Kidney (tissue), 14 donors: Measurements from ENCODE around the gene COBL. TPM values are rescaled to one million over a fixed set of nuclear protein-coding genes. Genes with fewer than 3 reads are reported as not detected.

ENCODE experiments used
- DNase-seq, 5 donors: peaks; one replicate each; pipeline ENCODE4 v3.0.0-alpha.2; 2013 to 2020
- FAIRE-seq: peaks from 2 replicates; lab custom pipeline; 2012; peaks lifted over from hg19 to GRCh38; lab: Jason Lieb, UNC
- H3K27ac ChIP-seq, 2 donors: one replicate each; pipeline ENCODE4 v1.7.0; 2013; ENCODE audit warnings: low read depth in 2 of 2, low read length in 2 of 2, inconsistent platforms in 1 of 2
- H3K27me3 ChIP-seq: one replicate; pipeline ENCODE4 v1.7.1; 2013; ENCODE audit warnings: low read length, inconsistent platforms; ENCODE audit not compliant: control insufficient read depth, insufficient read depth
- H3K36me3 ChIP-seq, 3 donors: one replicate each; pipeline versions ENCODE4 v1.7.0 to v1.7.1; 2013; ENCODE audit warnings: low read length in 3 of 3, control low read depth in 1 of 3, inconsistent platforms in 1 of 3; ENCODE audit not compliant: insufficient read depth in 3 of 3, control insufficient read depth in 2 of 3
- H3K4me1 ChIP-seq, 3 donors: one replicate each; pipeline versions ENCODE4 v1.7.0 to v1.7.1; 2013; ENCODE audit warnings: low read length in 3 of 3, inconsistent platforms in 1 of 3, low read depth in 1 of 3; ENCODE audit not compliant: control insufficient read depth in 2 of 3, insufficient read depth in 2 of 3
- H3K4me3 ChIP-seq, 3 donors: one replicate each; pipeline versions ENCODE4 v1.7.0 to v1.8.1; 2013; ENCODE audit warnings: low read length in 3 of 3, control low read depth in 1 of 3, inconsistent platforms in 1 of 3
- H3K9ac ChIP-seq, 3 donors: one replicate each; pipeline versions ENCODE4 v1.7.0 to v1.7.1; 2013; ENCODE audit warnings: low read length in 3 of 3, control low read depth in 1 of 3, inconsistent platforms in 1 of 3
- H3K9me3 ChIP-seq, 3 donors: one replicate each; pipeline versions ENCODE4 v1.7.0 to v1.7.1; 2013; ENCODE audit warnings: low read length in 3 of 3, control low read depth in 1 of 3, inconsistent platforms in 1 of 3; ENCODE audit not compliant: control insufficient read depth in 2 of 3, insufficient read depth in 1 of 3
- CTCF ChIP-seq: IDR thresholded peaks from 3 replicates; pipeline ENCODE4 v1.5.1; 2012; ENCODE audit warnings: mild to moderate bottlenecking, moderate library complexity, borderline replicate concordance; ENCODE audit not compliant: insufficient read depth; ENCODE audit errors: extremely low read depth
- intact Hi-C: fragments of 100-400 bp; cut with DNase I; formaldehyde crosslinking; loops from one replicate; pipeline ENCODE4 v1.11.1; 2022
- polyA plus RNA-seq: library from polyadenylated mRNA; stranded (reverse); fragments of 350-450 nt; fragmentation: Illumina TruSeq; extraction: RNeasy Lipid Tissue Mini Kit (QIAGEN cat#74804); gene quantifications from one replicate; pipeline ENCODE4 v1.2.3, GENCODE V29; 2014; ENCODE audit warnings: low read depth, low replicate concordance; ENCODE audit not compliant: insufficient read depth
- total RNA-seq: library from RNA; stranded (reverse); fragmentation: NEBNext Ultra II Directional; extraction: Animal tissue kit (Norgen Biotek cat#: 25700); gene quantifications from one replicate; pipeline ENCODE4 v1.2.1, GENCODE V29; 2021
- donor health status: control.
- donor health status: control.
- donor health status: control.
- donor health status: control.
- donor health status: control.
- donor health status: DM: yes; HTN: yes; CAD: no.
- donor health status: Normal renal cell carcinoma (clear cell type).

COBL gene
- total and polyA plus RNA-seq, 2 donors from 2014 or later, result 9.8 to 42.7 TPM

- Histone ChIP-seq H3K27ac (no peak overlapping the region), H3K9me3 (no peaks in the 10 kb centered on the region), H3K4me3 (no peak overlapping the region), H3K36me3 (no peaks in the 10 kb centered on the region), H3K4me1 (no peaks in the 10 kb centered on the region), H3K27me3 (no peaks in the 10 kb centered on the region), H3K9ac (no peak overlapping the region)
- TF ChIP-seq CTCF, result no peak
- FAIRE-seq, result no peak
- intact Hi-C loops, result no loop called here
- no peak for DNase-seq
Measured at GRCh38 chr7:51033727-51034520, 282.7 kb downstream of the COBL start.

- FAIRE-seq, result no peak
Measured at GRCh38 chr7:51031791-51032515, 284.7 kb downstream of the COBL start.

GRCh38 chr7:51031216-51031615 lies 285.4 kb downstream of the COBL start:
- Histone ChIP-seq H3K9ac (no peak overlapping the region), H3K9me3 (no peaks in the 10 kb centered on the region), H3K27ac (no peak overlapping the region), H3K4me3 (no peak overlapping the region), H3K4me1 (no peaks in the 10 kb centered on the region), H3K27me3 (no peaks in the 10 kb centered on the region), H3K36me3 (peaks cover 0 to 4% (median 2%) of the 10 kb centered on the region in 3 donors)
- FAIRE-seq (no peak), DNase-seq (no peak)
- intact Hi-C loops, result no loop called here
- no peak for TF ChIP-seq CTCF

More at GRCh38 chr7:51031791-51032515, 284.7 kb downstream of the COBL start:
- Histone ChIP-seq H3K36me3 (peaks cover 0 to 4% (median 2%) of the 10 kb centered on the region in 3 donors), H3K4me3 (no peak overlapping the region), H3K9ac (no peak overlapping the region), H3K9me3 (no peaks in the 10 kb centered on the region), H3K27ac (no peak overlapping the region), H3K4me1 (no peaks in the 10 kb centered on the region), H3K27me3 (no peaks in the 10 kb centered on the region)
- DNase-seq, result no peak
- intact Hi-C loops, result no loop called here
- no peak for TF ChIP-seq CTCF
